HepG2 (cell line): ENCODE data around the gene SDC1. TPM values are rescaled to one million over a fixed set of nuclear protein-coding genes. Genes with fewer than 3 reads are reported as not detected.

Experiments used
- AHDC1 ChIP-seq: sonication (generic); formaldehyde crosslinking; IDR thresholded peaks from 2 replicates; pipeline ENCODE4 v1.5.1; 2020; ENCODE audit warnings: mild to moderate bottlenecking, missing genetic modification reagents, borderline replicate concordance
- CBX1 ChIP-seq: IDR thresholded peaks from one replicate; pipeline ENCODE4 v1.6.1; 2016; ENCODE audit warnings: antibody characterized with exemption, low read depth
- CREB1 ChIP-seq, 2 experiments: fragments of 450-650 bp in 1 of 2; IDR thresholded peaks; 2 replicates each; pipeline ENCODE4 v1.6.1; 2016 to 2017; ENCODE audit warnings: control low read depth in 1 of 2, mild to moderate bottlenecking in 1 of 2, missing compliant biosample characterization in 1 of 2, missing genetic modification characterization in 1 of 2
- EEA1 ChIP-seq: sonication (generic); formaldehyde crosslinking; IDR thresholded peaks from 2 replicates; pipeline ENCODE4 v1.5.1; 2020; ENCODE audit warnings: mild to moderate bottlenecking, missing genetic modification reagents, borderline replicate concordance
- FOSL2 ChIP-seq: sonication (generic); formaldehyde crosslinking; IDR thresholded peaks from 2 replicates; pipeline ENCODE4 v1.4.0; 2020; ENCODE audit warnings: missing genetic modification reagents
- GATAD2A ChIP-seq: IDR thresholded peaks from 2 replicates; pipeline ENCODE4 v1.6.1; 2016
- HDAC2 ChIP-seq: sonication (generic); formaldehyde crosslinking; IDR thresholded peaks from 2 replicates; pipeline ENCODE4 v1.4.0; 2020; ENCODE audit warnings: missing genetic modification reagents
- HDAC6 ChIP-seq: fragments of 200-600 bp; sonication (generic); IDR thresholded peaks from 2 replicates; pipeline ENCODE4 v1.7.0; 2017; ENCODE audit warnings: mild to moderate bottlenecking, antibody characterized with exemption, low read length, low read depth
- HMG20A ChIP-seq: IDR thresholded peaks from 2 replicates; pipeline ENCODE4 v1.6.1; 2016; ENCODE audit warnings: borderline replicate concordance
- IRF1 ChIP-seq: sonication (generic); formaldehyde crosslinking; IDR thresholded peaks from 2 replicates; pipeline ENCODE4 v1.4.0; 2020; ENCODE audit warnings: low read depth, mild to moderate bottlenecking, missing genetic modification reagents
- MEF2D ChIP-seq: sonication (generic); formaldehyde crosslinking; IDR thresholded peaks from 2 replicates; pipeline ENCODE4 v1.5.1; 2020; ENCODE audit warnings: mild to moderate bottlenecking, missing genetic modification reagents
- PLRG1 ChIP-seq: fragments of 450-650 bp; conservative IDR thresholded peaks from 2 replicates; pipeline ENCODE4 v1.6.1; 2016
- RCOR2 ChIP-seq: IDR thresholded peaks from 2 replicates; pipeline ENCODE4 v1.6.1; 2016; ENCODE audit warnings: missing biosample characterization, missing genetic modification reagents
- REL ChIP-seq: sonication (generic); formaldehyde crosslinking; conservative IDR thresholded peaks from 2 replicates; pipeline ENCODE4 v1.8.0; 2022; ENCODE audit warnings: mild to moderate bottlenecking, missing genetic modification reagents, moderate library complexity
- RNF2 ChIP-seq: fragments of 450-650 bp; conservative IDR thresholded peaks from 2 replicates; pipeline ENCODE4 v1.6.1; 2016; ENCODE audit warnings: low read depth
- SMAD9 ChIP-seq: sonication (generic); formaldehyde crosslinking; IDR thresholded peaks from 2 replicates; pipeline ENCODE4 v1.5.1; 2020; ENCODE audit warnings: mild to moderate bottlenecking, missing genetic modification reagents
- STAG1 ChIP-seq: sonication (generic); formaldehyde crosslinking; IDR thresholded peaks from 2 replicates; pipeline ENCODE4 v1.4.0; 2020; ENCODE audit warnings: missing genetic modification reagents
- TBX3 ChIP-seq: fragments of 450-650 bp; IDR thresholded peaks from 2 replicates; pipeline ENCODE4 v1.6.1; 2017; ENCODE audit warnings: antibody characterized with exemption, mild to moderate bottlenecking, inconsistent platforms, borderline replicate concordance
- TGIF2 ChIP-seq: IDR thresholded peaks from 2 replicates; pipeline ENCODE4 v1.6.1; 2016; ENCODE audit warnings: control low read depth, missing compliant biosample characterization
- ZKSCAN1 ChIP-seq: fragments of 150-350 bp; IDR thresholded peaks from 2 replicates; pipeline ENCODE4 v1.6.1; 2014; ENCODE audit warnings: low read length
- ZNF264 ChIP-seq: sonication (generic); formaldehyde crosslinking; IDR thresholded peaks from 2 replicates; pipeline ENCODE4 v1.4.0; 2020; ENCODE audit warnings: missing genetic modification reagents
- ZNF329 ChIP-seq: sonication (generic); formaldehyde crosslinking; IDR thresholded peaks from 2 replicates; pipeline ENCODE4 v1.9.0; 2021; ENCODE audit warnings: low read depth, mild to moderate bottlenecking, missing genetic modification reagents
- ZNF567 ChIP-seq: sonication (generic); formaldehyde crosslinking; IDR thresholded peaks from 2 replicates; pipeline ENCODE4 v1.8.1; 2023; ENCODE audit warnings: mild to moderate bottlenecking, missing genetic modification reagents, borderline replicate concordance
- ZNF605 ChIP-seq: sonication (generic); formaldehyde crosslinking; IDR thresholded peaks from 2 replicates; pipeline ENCODE4 v1.8.0; 2022; ENCODE audit warnings: mild to moderate bottlenecking, missing genetic modification reagents
- ZNF615 ChIP-seq: sonication (generic); formaldehyde crosslinking; IDR thresholded peaks from 2 replicates; pipeline ENCODE4 v1.5.0; 2020; ENCODE audit warnings: mild to moderate bottlenecking, missing genetic modification reagents, borderline replicate concordance
- ZNF83 ChIP-seq: sonication (generic); formaldehyde crosslinking; IDR thresholded peaks from 2 replicates; pipeline ENCODE4 v1.4.0; 2020; ENCODE audit warnings: missing genetic modification reagents, mild to moderate bottlenecking, borderline replicate concordance
- ZNF839 ChIP-seq: sonication (generic); formaldehyde crosslinking; IDR thresholded peaks from 2 replicates; pipeline ENCODE4 v1.4.0; 2020; ENCODE audit warnings: missing genetic modification reagents, mild to moderate bottlenecking, borderline replicate concordance
- ZNF879 ChIP-seq: sonication (generic); formaldehyde crosslinking; IDR thresholded peaks from 2 replicates; pipeline ENCODE4 v1.8.1; 2023; ENCODE audit warnings: missing genetic modification reagents
- ZSCAN31 ChIP-seq: sonication (generic); formaldehyde crosslinking; IDR thresholded peaks from 2 replicates; pipeline ENCODE4 v1.5.0; 2020; ENCODE audit warnings: low read depth, mild to moderate bottlenecking, missing genetic modification reagents
- polyA plus RNA-seq, 8 experiments: library from polyadenylated mRNA; depleted of rRNA in 3 of 8; stranded (reverse) in 7 of 8; unstranded in 1 of 8; fragments of >200 nt; fragmentation: Illumina TruSeq in 4 of 8; extraction: Trizol in 4 of 8; gene quantifications; 2 replicates each; pipeline versions ENCODE4 v1.2.1 to v1.2.3, GENCODE V29; 2011 to 2016; ENCODE audit warnings: low read depth in 4 of 8, missing spikeins in 1 of 8, mixed read lengths in 1 of 8; ENCODE audit not compliant: insufficient read depth in 1 of 8
- total RNA-seq, 5 experiments: library from RNA; depleted of rRNA; stranded (reverse); fragments of >200 nt; fragmentation: Illumina TruSeq; extraction: Trizol; gene quantifications; 2 replicates each; pipeline ENCODE4 v1.2.3, GENCODE V29; 2016; ENCODE audit warnings: low read depth in 1 of 5

The SDC1 gene
- total and polyA plus RNA-seq, 2 of the 13 experiments (the other 11 are each of a cell fraction or from before 2014, with no cell fraction given) = 108 to 119 TPM

GRCh38 chr2:20224716-20225293, at the start of gene SDC1 (continued):
- TF ChIP-seq AHDC1 (CRISPR knock-in tag) (no peak), ZNF83 (CRISPR knock-in tag) (no peak), TGIF2 (CRISPR knock-in tag) (peak; percentile 81), ZNF879 (no peak), SMAD9 (no peak), STAG1 (CRISPR knock-in tag) (no peak), TBX3 (no peak), CREB1 (IDR thresholded peaks at IDR 0.05) (no peak), CREB1 (CRISPR knock-in tag; IDR thresholded peaks at IDR 0.05) (no peak), ZNF615 (CRISPR knock-in tag) (no peak), ZKSCAN1 (no peak), ZNF567 (no peak), CBX1 (no peak), EEA1 (CRISPR knock-in tag) (no peak; the same call in 1 of the 2 replicates), RCOR2 (CRISPR knock-in tag) (no peak), ZNF329 (CRISPR knock-in tag) (peak; percentile 62; the same call in 1 of the 2 replicates), REL (CRISPR knock-in tag) (no peak), RNF2 (peak; percentile 94), HDAC6 (no peak), ZNF605 (CRISPR knock-in tag) (no peak), PLRG1 (no peak), ZNF264 (CRISPR knock-in tag) (no peak), FOSL2 (CRISPR knock-in tag) (no peak), GATAD2A (CRISPR knock-in tag) (no peak), IRF1 (CRISPR knock-in tag) (no peak), HDAC2 (CRISPR knock-in tag) (no peak), MEF2D (CRISPR knock-in tag) (no peak), HMG20A (CRISPR knock-in tag) (no peak), ZSCAN31 (peak; percentile 81; the same call in 1 of the 2 replicates), ZNF839 (CRISPR knock-in tag) (no peak)
